GM13977 (cell line): Measurements from ENCODE around the gene LRRIQ4.
A peak's percentile ranks its signal among the peaks of the same experiment; 100 is the strongest.

ENCODE experiments used
- DNase-seq: peaks from one replicate; pipeline ENCODE4 v3.0.0; 2012; ENCODE audit warnings: low spot score
- CTCF ChIP-seq: IDR thresholded peaks from 2 replicates; pipeline ENCODE4 v1.5.1; 2012; ENCODE audit warnings: mild to moderate bottlenecking, control low read depth; ENCODE audit not compliant: insufficient read depth; ENCODE audit errors: extremely low read depth, missing control alignments
- in situ Hi-C: fragments of 300-500 bp; cut with MboI; formaldehyde crosslinking; loops from one replicate; pipeline ENCODE4 v1.12.0; 2022; ENCODE audit warnings: low sequenced_read_pairs, low pct_unique_long_range_greater_than_20kb, mixed read lengths, inconsistent platforms; ENCODE audit not compliant: unreplicated experiment

LRRIQ4 gene

GRCh38 chr3:169822091-169822490 lies 9.4 kb downstream of the LRRIQ4 start:
- in situ Hi-C loops = no loop called here
- no peak for DNase-seq
- TF ChIP-seq CTCF = no peak

- TF ChIP-seq CTCF = no peak
- no peak for DNase-seq
- in situ Hi-C loops = no loop called here
Measured at GRCh38 chr3:169822540-169822939, 9.9 kb downstream of the LRRIQ4 start.

- no peak for TF ChIP-seq CTCF
- DNase-seq = no peak
- in situ Hi-C loops = no loop called here
Measured at GRCh38 chr3:169822983-169823382, 10.3 kb downstream of the LRRIQ4 start.

GRCh38 chr3:169825316-169825715 lies 12.6 kb downstream of the LRRIQ4 start:
- TF ChIP-seq CTCF = no peak
- no peak for DNase-seq
- in situ Hi-C loops = no loop called here

- in situ Hi-C loops = no loop called here
- TF ChIP-seq CTCF = no peak
- no peak for DNase-seq
Measured at GRCh38 chr3:169827712-169828111, 15.0 kb downstream of the LRRIQ4 start.

- DNase-seq = no peak
- in situ Hi-C loops = no loop called here
- TF ChIP-seq CTCF = no peak
Measured at GRCh38 chr3:169835533-169835932, 22.9 kb downstream of the LRRIQ4 start.

- TF ChIP-seq CTCF = no peak
- DNase-seq = peak; percentile 55
- in situ Hi-C loops = no loop called here
Measured at GRCh38 chr3:169836078-169836941, 23.6 kb downstream of the LRRIQ4 start.
